HEK293 (cell line): ENCODE data around the gene NUCKS1.

Source experiments
- CTCF ChIP-seq: fragments of 450-650 bp; formaldehyde crosslinking; IDR thresholded peaks from 2 replicates; pipeline ENCODE4 v1.5.1; 2016; ENCODE audit warnings: missing biosample characterization, missing genetic modification characterization
- REST ChIP-seq: fragments of 450-650 bp; formaldehyde crosslinking; IDR thresholded peaks from 2 replicates; pipeline ENCODE4 v1.5.1; 2016; ENCODE audit warnings: missing biosample characterization, missing genetic modification characterization
- ZBTB1 ChIP-seq: fragments of 450-650 bp; formaldehyde crosslinking; IDR thresholded peaks from 2 replicates; pipeline ENCODE4 v1.5.1; 2016; ENCODE audit warnings: missing biosample characterization, missing genetic modification characterization
- ZFP41 ChIP-seq: fragments of 450-650 bp; formaldehyde crosslinking; IDR thresholded peaks from 2 replicates; pipeline ENCODE4 v1.5.1; 2016; ENCODE audit warnings: missing biosample characterization, missing genetic modification characterization, borderline replicate concordance
- ZNF639 ChIP-seq: fragments of 450-650 bp; formaldehyde crosslinking; IDR thresholded peaks from 2 replicates; pipeline ENCODE4 v1.5.1; 2016; ENCODE audit warnings: missing biosample characterization, missing genetic modification characterization
- ZNF785 ChIP-seq: fragments of 450-650 bp; formaldehyde crosslinking; IDR thresholded peaks from 2 replicates; pipeline ENCODE4 v1.5.1; 2016; ENCODE audit warnings: missing biosample characterization, missing genetic modification characterization

GRCh38 chr1:205782627-205783432, 32.8 kb upstream of the NUCKS1 start:
- TF ChIP-seq CTCF (tag by site-specific recombination) (no peak), REST (no peak), ZNF785 (tag by site-specific recombination) (no peak), ZBTB1 (no peak), ZNF639 (tag by site-specific recombination) (no peak), ZFP41 (tag by site-specific recombination) (no peak)
